Immature natural killer cell (primary cell): ENCODE measurements around the gene LSM12. TPM values are rescaled to one million over a fixed set of nuclear protein-coding genes. Genes with fewer than 3 reads are reported as not detected.
A peak's percentile ranks its signal among the peaks of the same experiment; 100 is the strongest.
"Not testable (repeated sequence)": the region's sequence is repeated elsewhere in the genome, so short reads cannot be mapped to it uniquely, and the experiment has no call there.

ENCODE experiments used
- DNase-seq, 3 donors: peaks; one replicate each; pipeline ENCODE4 v3.0.0; 2022; ENCODE audit warnings: mixed read lengths in 1 of 3
- H3K27ac Mint-ChIP-seq, 6 donors: one replicate each; pipeline ENCODE4 v1.8.0; 2020; ENCODE audit warnings: mixed read lengths in 6 of 6, mild to moderate bottlenecking in 5 of 6, inconsistent platforms in 4 of 6, moderate library complexity in 3 of 6
- H3K27me3 Mint-ChIP-seq, 3 donors: one replicate each; pipeline ENCODE4 v1.8.0; 2020 to 2021; ENCODE audit warnings: low read depth in 3 of 3, mild to moderate bottlenecking in 3 of 3, mixed read lengths in 3 of 3, moderate library complexity in 3 of 3, inconsistent platforms in 1 of 3
- H3K36me3 Mint-ChIP-seq, 3 donors: one replicate each; pipeline ENCODE4 v1.8.0; 2020; ENCODE audit warnings: mixed read lengths in 3 of 3, inconsistent platforms in 2 of 3, mild to moderate bottlenecking in 2 of 3
- H3K4me1 Mint-ChIP-seq, 2 donors: one replicate each; pipeline ENCODE4 v1.8.0; 2020; ENCODE audit warnings: inconsistent platforms in 2 of 2, mild to moderate bottlenecking in 2 of 2, mixed read lengths in 2 of 2, moderate library complexity in 1 of 2
- H3K4me3 Mint-ChIP-seq, 5 donors: one replicate each; pipeline ENCODE4 v1.8.0; 2020; ENCODE audit warnings: mild to moderate bottlenecking in 5 of 5, mixed read lengths in 5 of 5, inconsistent platforms in 3 of 5, moderate library complexity in 3 of 5
- H3K9me3 Mint-ChIP-seq, 6 donors: one replicate each; pipeline ENCODE4 v1.8.0; 2020; ENCODE audit warnings: mild to moderate bottlenecking in 6 of 6, mixed read lengths in 6 of 6, inconsistent platforms in 4 of 6, moderate library complexity in 3 of 6
- polyA plus RNA-seq, 3 donors: library from polyadenylated mRNA; unstranded; fragments of 300-500 nt; fragmentation: Illumina TruSeq; gene quantifications; one replicate each; pipeline ENCODE4 v1.2.3, GENCODE V29; 2021

The LSM12 gene
- polyA plus RNA-seq, 3 donors from 2014 or later, result 56.5 to 82.6 (median 77.9) TPM

GRCh38 chr17:44034688-44035087 lies 31.8 kb downstream of the LSM12 start:
- H3K27me3 Mint-ChIP-seq, DNase-seq, H3K4me1 Mint-ChIP-seq, H3K9me3 Mint-ChIP-seq, H3K4me3 Mint-ChIP-seq, H3K27ac Mint-ChIP-seq: not testable (repeated sequence)
- H3K36me3 Mint-ChIP-seq, result peaks cover 5 to 30% (median 25%) of the 10 kb centered on the region in 3 donors

DNA sequence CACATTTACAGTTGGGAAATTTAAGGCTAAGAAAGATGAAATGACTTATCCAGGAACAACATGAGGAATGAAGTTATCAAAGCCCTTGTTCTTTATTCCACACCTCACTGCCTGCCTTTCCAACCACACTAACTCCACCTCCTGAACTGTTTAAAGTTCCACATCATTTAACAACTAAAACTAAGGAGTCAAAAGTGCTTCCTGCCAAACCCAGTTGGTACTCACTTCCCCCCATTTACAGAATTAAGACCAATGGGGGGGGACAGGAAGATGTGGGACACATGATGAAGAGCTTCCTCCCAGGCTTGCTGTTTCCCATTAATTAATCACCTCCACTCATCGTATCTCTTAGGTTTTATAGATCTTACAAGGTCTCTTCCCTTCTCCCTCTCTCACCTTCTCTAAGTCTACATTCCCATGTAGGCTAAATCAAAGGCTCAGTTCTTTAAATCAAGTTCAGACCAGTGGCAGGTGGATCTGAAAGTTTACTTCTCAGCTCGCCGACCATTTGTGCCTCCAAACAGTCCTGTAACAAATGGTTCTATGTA lies 32.5 kb downstream of the LSM12 start:
- H3K27ac Mint-ChIP-seq, result peak overlapping the region in 1 of 6 donors; percentile 30
- H3K27me3 Mint-ChIP-seq, result peaks cover 0 to 1% (median 0%) of the 10 kb centered on the region in 3 donors
- H3K4me1 Mint-ChIP-seq, result peaks cover 0 to 6% of the 10 kb centered on the region in 2 donors
- H3K36me3 Mint-ChIP-seq, result peaks cover 5 to 29% (median 25%) of the 10 kb centered on the region in 3 donors
- no peaks in the 10 kb centered on the region for H3K9me3 Mint-ChIP-seq
- H3K4me3 Mint-ChIP-seq, result no peak overlapping the region
- DNase-seq, result no peak

DNA sequence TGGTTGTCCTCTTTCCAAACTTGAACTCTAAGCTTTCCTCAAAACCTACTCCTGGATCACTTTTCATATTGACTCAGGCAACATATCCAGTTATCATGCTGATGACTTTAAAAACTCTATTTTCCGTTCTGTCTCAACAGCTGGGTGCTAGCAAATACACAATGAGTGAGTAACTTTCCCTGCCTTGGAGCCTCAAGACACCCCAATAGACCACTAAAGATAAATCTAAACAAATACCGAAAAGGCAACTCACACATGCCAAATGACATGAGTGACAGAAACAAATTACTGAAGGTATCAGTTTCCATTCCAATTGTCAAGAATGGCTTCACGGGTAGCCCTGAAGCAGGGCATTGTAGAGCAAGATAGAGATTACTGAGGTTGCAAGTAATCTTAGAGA lies 36.0 kb downstream of the LSM12 start:
- Mint-ChIP-seq H3K27ac (peak overlapping the region in 1 of 6 donors; percentile 1), H3K27me3 (peaks cover 0 to 1% (median 0%) of the 10 kb centered on the region in 3 donors), H3K9me3 (no peaks in the 10 kb centered on the region), H3K36me3 (peaks cover 5 to 20% (median 19%) of the 10 kb centered on the region in 3 donors), H3K4me1 (peaks cover 0 to 6% of the 10 kb centered on the region in 2 donors), H3K4me3 (no peak overlapping the region)
- DNase-seq, result no peak

GRCh38 chr17:44029736-44030135 lies 36.7 kb downstream of the LSM12 start:
- no peak overlapping the region for H3K4me3 Mint-ChIP-seq
- peak overlapping the region in 3 of 6 donors; percentile 7 to 13 (median 10) for H3K27ac Mint-ChIP-seq
- peaks cover 0 to 1% (median 0%) of the 10 kb centered on the region in 3 donors for H3K27me3 Mint-ChIP-seq
- no peak for DNase-seq
- no peaks in the 10 kb centered on the region for H3K9me3 Mint-ChIP-seq
- peaks cover 5 to 20% (median 19%) of the 10 kb centered on the region in 3 donors for H3K36me3 Mint-ChIP-seq
- peaks cover 0 to 6% of the 10 kb centered on the region in 2 donors for H3K4me1 Mint-ChIP-seq

GRCh38 chr17:44024853-44025252 lies 41.6 kb downstream of the LSM12 start:
- no peak overlapping the region for H3K27ac Mint-ChIP-seq
- no peaks in the 10 kb centered on the region for H3K4me1 Mint-ChIP-seq
- no peaks in the 10 kb centered on the region for H3K9me3 Mint-ChIP-seq
- DNase-seq, result no peak
- H3K36me3 Mint-ChIP-seq, result no peaks in the 10 kb centered on the region
- no peak overlapping the region for H3K4me3 Mint-ChIP-seq
- no peaks in the 10 kb centered on the region for H3K27me3 Mint-ChIP-seq

- Mint-ChIP-seq H3K4me1 (no peaks in the 10 kb centered on the region), H3K4me3 (no peak overlapping the region), H3K27me3 (peaks cover 0 to 1% (median 0%) of the 10 kb centered on the region in 3 donors), H3K27ac (no peak overlapping the region), H3K9me3 (no peaks in the 10 kb centered on the region), H3K36me3 (no peaks in the 10 kb centered on the region)
- no peak for DNase-seq
Measured at GRCh38 chr17:44024271-44024663, 42.2 kb downstream of the LSM12 start.

DNA sequence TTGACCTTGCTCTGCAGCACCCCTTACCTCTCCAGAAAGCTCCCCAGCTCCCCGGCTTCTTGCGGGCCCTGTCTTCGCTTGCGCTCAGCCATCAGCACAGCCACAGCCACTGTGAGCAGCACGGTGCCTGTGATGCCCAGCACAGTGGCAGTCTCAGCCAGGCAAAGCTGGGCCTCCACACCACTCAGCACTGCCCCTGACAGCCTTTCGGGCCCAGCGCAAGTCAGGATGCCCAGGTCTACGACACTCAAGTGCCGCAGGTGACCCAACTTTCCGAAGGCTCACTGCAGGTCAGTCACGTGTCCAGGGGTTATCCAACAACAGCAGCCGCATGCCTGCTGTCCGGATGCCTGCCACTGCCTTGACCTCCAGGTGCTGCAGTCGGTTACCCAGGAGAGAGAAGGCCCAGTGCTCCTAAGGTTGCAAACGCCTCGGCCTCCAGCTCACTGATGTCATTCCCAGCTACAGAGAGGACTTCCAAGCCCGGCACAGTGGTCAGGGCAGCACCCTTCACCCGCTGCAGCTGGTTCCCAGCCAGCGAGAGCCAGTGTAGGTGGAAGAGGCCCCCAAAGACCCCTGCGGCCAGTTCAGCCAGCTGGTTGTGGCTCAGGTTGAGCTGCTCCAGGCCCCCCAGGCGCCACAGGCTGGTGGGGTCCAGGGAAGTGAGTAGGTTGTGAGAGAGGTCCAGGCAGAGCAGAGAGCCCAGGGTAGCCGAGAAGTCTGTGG lies 42.8 kb downstream of the LSM12 start:
- H3K27ac Mint-ChIP-seq, result no peak overlapping the region
- H3K36me3 Mint-ChIP-seq, result no peaks in the 10 kb centered on the region
- no peaks in the 10 kb centered on the region for H3K9me3 Mint-ChIP-seq
- peaks cover 0 to 1% (median 0%) of the 10 kb centered on the region in 3 donors for H3K27me3 Mint-ChIP-seq
- DNase-seq, result no peak
- H3K4me1 Mint-ChIP-seq, result no peaks in the 10 kb centered on the region
- H3K4me3 Mint-ChIP-seq, result no peak overlapping the region

- Mint-ChIP-seq H3K27ac (no peak overlapping the region), H3K36me3 (no peaks in the 10 kb centered on the region), H3K4me3 (no peak overlapping the region), H3K4me1 (no peaks in the 10 kb centered on the region), H3K27me3 (peaks cover 0 to 2% (median 1%) of the 10 kb centered on the region in 3 donors), H3K9me3 (no peaks in the 10 kb centered on the region)
- DNase-seq, result no peak
Measured at GRCh38 chr17:44022246-44022645, 44.2 kb downstream of the LSM12 start.

GRCh38 chr17:44021227-44021626 lies 45.2 kb downstream of the LSM12 start:
- not testable (repeated sequence) for H3K36me3 Mint-ChIP-seq, H3K27me3 Mint-ChIP-seq, H3K9me3 Mint-ChIP-seq, H3K27ac Mint-ChIP-seq, H3K4me1 Mint-ChIP-seq, DNase-seq, H3K4me3 Mint-ChIP-seq

GRCh38 chr17:44014437-44015172 lies 51.9 kb downstream of the LSM12 start, which contains the start of gene TMEM101:
TMEM101 (minus strand) TSS chr17:44014963; CDS start chr17:44014952, 11 bp downstream.
- Mint-ChIP-seq H3K9me3 (no peaks in the 10 kb centered on the region), H3K4me3 (peak within 1 kb of the TSS; percentile 93 to 100 (median 99)), H3K4me1 (peaks cover 17 to 18% of the 10 kb centered on the region in 2 donors), H3K36me3 (peaks cover 0 to 9% (median 5%) of the 10 kb centered on the region in 3 donors), H3K27ac (peak within 1 kb of the TSS; percentile 87 to 99 (median 98)), H3K27me3 (peaks cover 0 to 2% (median 2%) of the 10 kb centered on the region in 3 donors)
- DNase-seq, result peak; percentile 84 to 89 (median 86)

GRCh38 chr17:44014133-44014436 lies 52.4 kb downstream of the LSM12 start:
- peaks cover 17 to 18% of the 10 kb centered on the region in 2 donors for H3K4me1 Mint-ChIP-seq
- peaks cover 0 to 9% (median 5%) of the 10 kb centered on the region in 3 donors for H3K36me3 Mint-ChIP-seq
- no peaks in the 10 kb centered on the region for H3K9me3 Mint-ChIP-seq
- H3K27ac Mint-ChIP-seq, result peak overlapping the region in 4 of 6 donors; percentile 87 to 99 (median 98)
- peak overlapping the region; percentile 93 to 100 (median 99) for H3K4me3 Mint-ChIP-seq
- peaks cover 0 to 2% (median 1%) of the 10 kb centered on the region in 3 donors for H3K27me3 Mint-ChIP-seq
- DNase-seq, result no peak

DNA sequence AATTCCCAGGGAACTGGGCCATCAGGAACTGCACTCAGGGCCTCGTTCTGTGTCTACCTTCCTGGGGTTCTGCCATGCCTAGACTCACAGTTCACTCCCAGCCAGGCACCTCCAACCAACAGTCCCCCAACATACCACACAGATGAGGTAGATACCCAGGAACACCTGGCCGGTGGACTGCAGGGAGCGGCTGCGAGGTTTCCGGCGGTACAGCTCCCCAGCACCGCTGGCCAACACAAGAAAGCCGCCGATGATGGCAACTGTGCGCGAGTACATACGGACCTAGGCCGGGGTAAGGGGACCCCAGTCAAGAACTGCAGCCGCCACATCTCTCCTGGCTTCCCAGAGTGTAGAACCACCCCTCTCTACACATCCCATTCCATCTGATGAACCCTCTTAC lies 53.6 kb downstream of the LSM12 start:
- H3K9me3 Mint-ChIP-seq, result no peaks in the 10 kb centered on the region
- peaks cover 23 to 24% of the 10 kb centered on the region in 2 donors for H3K4me1 Mint-ChIP-seq
- H3K4me3 Mint-ChIP-seq, result peak overlapping the region; percentile 43 to 93 (median 61)
- no peak for DNase-seq
- H3K36me3 Mint-ChIP-seq, result peaks cover 0 to 9% (median 5%) of the 10 kb centered on the region in 3 donors
- H3K27me3 Mint-ChIP-seq, result peaks cover 0 to 3% (median 0%) of the 10 kb centered on the region in 3 donors
- peak overlapping the region in 1 of 6 donors; percentile 64 for H3K27ac Mint-ChIP-seq

GRCh38 chr17:44012391-44012790 lies 54.1 kb downstream of the LSM12 start:
- H3K36me3 Mint-ChIP-seq, result peaks cover 0 to 9% (median 5%) of the 10 kb centered on the region in 3 donors
- no peaks in the 10 kb centered on the region for H3K9me3 Mint-ChIP-seq
- DNase-seq, result no peak
- peaks cover 0 to 5% (median 0%) of the 10 kb centered on the region in 3 donors for H3K27me3 Mint-ChIP-seq
- peaks cover 26 to 28% of the 10 kb centered on the region in 2 donors for H3K4me1 Mint-ChIP-seq
- H3K4me3 Mint-ChIP-seq, result peak overlapping the region in 1 of 5 donors; percentile 93
- no peak overlapping the region for H3K27ac Mint-ChIP-seq

DNA sequence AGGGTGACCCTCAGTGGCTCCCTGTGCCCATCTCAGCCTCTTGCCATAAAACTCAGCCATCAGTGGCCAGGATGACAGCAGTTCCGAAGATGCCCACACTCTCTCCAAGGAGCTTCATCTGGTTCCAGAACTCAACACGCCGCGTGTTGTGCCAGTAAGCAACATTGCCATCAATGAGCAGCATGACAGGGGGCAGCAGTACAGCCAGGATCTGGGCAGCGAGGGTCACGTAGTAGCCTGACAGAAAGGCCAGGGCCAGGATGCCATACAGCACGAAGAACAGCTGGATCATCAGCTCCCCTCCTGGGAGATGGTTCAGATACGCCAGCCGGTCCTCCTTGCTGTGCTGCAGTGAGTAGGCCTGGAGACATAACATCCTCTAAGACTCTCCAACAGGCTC lies 54.6 kb downstream of the LSM12 start:
- H3K9me3 Mint-ChIP-seq, result no peaks in the 10 kb centered on the region
- no peak overlapping the region for H3K4me3 Mint-ChIP-seq
- peaks cover 0 to 9% (median 5%) of the 10 kb centered on the region in 3 donors for H3K36me3 Mint-ChIP-seq
- no peak for DNase-seq
- H3K4me1 Mint-ChIP-seq, result peaks cover 28 to 31% of the 10 kb centered on the region in 2 donors
- H3K27ac Mint-ChIP-seq, result peak overlapping the region in 1 of 6 donors; percentile 26
- peaks cover 0 to 5% (median 0%) of the 10 kb centered on the region in 3 donors for H3K27me3 Mint-ChIP-seq
